Muscle of arm (tissue), 12 donors: ENCODE data around the gene RIMS4. TPM values are rescaled to one million over a fixed set of nuclear protein-coding genes. Genes with fewer than 3 reads are reported as not detected.

ENCODE experiments used
- DNase-seq: peaks from one replicate; pipeline ENCODE4 v3.0.0-alpha.2; 2013
- polyA plus RNA-seq, 12 donors: library from polyadenylated mRNA; unstranded; fragments of 120-200 nt; gene quantifications; one replicate each; pipeline ENCODE4 v1.2.1, GENCODE V29; 2013; ENCODE audit not compliant: insufficient read length in 12 of 12

RIMS4 gene
- polyA plus RNA-seq, 12 donors, result 4.0 to 18.8 (median 8.6) TPM; not detected in 1

DNA sequence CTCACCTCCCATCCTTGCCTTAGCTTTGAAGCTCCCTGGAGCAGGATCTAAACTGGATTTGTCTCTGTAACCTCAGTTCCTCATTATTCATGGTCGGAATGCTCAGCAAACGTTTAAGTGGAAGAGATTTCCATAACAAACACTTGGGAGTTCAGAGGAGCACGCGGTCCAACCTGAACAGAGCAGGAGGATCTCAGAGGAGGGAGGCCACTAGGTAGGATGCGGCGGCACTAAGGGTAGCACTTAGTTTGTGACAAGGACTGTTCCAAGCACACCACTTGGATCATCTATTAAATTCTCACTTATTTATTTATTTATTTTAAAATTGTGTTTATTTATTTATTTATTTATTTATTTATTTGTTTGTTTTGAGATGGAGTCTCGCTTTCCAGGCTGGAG is 108.5 kb downstream of the RIMS4 start:
- no peak for DNase-seq

Other genes starting within 250 kb of the RIMS4 start
- 10 to 100 TPM in 11 of 12 donors, not detected in 1; 37.8 to 59.4 (median 46.1) TPM for gene PKIG, start 228.0 kb downstream of the RIMS4 start, polyA plus RNA-seq
- gene ADA, start 158.8 kb downstream of the RIMS4 start, polyA plus RNA-seq, result 10 to 100 TPM in 2 of 12 donors, 1 to 10 TPM in 9, not detected in 1; 4.1 to 10.7 (median 6.8) TPM
- gene CCN5, start 95.2 kb downstream of the RIMS4 start, polyA plus RNA-seq, result under 1 TPM in 9 of 12 donors, not detected in 3; 0.07 to 0.32 (median 0.14) TPM
- under 1 TPM in 8 of 12 donors, not detected in 4; 0.07 to 0.32 (median 0.14) TPM for gene KCNK15, start 64.7 kb downstream of the RIMS4 start, polyA plus RNA-seq
- 1,000 to 10,000 TPM in 1 of 12 donors, 100 to 1,000 TPM in 9, 10 to 100 TPM in 2; 99.3 to 1,405 (median 119) TPM for gene YWHAB, start 75.2 kb upstream of the RIMS4 start, polyA plus RNA-seq
- 10 to 100 TPM in 10 of 12 donors, 1 to 10 TPM in 1, not detected in 1; 9.3 to 68.5 (median 12.1) TPM for gene PABPC1L, start 99.5 kb upstream of the RIMS4 start, polyA plus RNA-seq
- gene TOMM34, start 149.9 kb upstream of the RIMS4 start, polyA plus RNA-seq, result 10 to 100 TPM in 11 of 12 donors, not detected in 1; 12.1 to 19.1 (median 13.7) TPM
- 10 to 100 TPM in 9 of 12 donors, 1 to 10 TPM in 2, not detected in 1; 8.0 to 19.5 (median 11.2) TPM for gene STK4, start 156.0 kb upstream of the RIMS4 start, polyA plus RNA-seq